Activated CD8-positive, alpha-beta memory T cell treated with anti-CD3 and anti-CD28 coated beads, Interleukin-2, amount 50 U/mL, for 4 hours (primary cell): ENCODE measurements around the gene CCDC120.
A peak's percentile ranks its signal among the peaks of the same experiment; 100 is the strongest.

ENCODE experiments used
- DNase-seq: peaks from one replicate; pipeline ENCODE4 v3.0.0-alpha.2; 2020

CCDC120 gene, protein sequence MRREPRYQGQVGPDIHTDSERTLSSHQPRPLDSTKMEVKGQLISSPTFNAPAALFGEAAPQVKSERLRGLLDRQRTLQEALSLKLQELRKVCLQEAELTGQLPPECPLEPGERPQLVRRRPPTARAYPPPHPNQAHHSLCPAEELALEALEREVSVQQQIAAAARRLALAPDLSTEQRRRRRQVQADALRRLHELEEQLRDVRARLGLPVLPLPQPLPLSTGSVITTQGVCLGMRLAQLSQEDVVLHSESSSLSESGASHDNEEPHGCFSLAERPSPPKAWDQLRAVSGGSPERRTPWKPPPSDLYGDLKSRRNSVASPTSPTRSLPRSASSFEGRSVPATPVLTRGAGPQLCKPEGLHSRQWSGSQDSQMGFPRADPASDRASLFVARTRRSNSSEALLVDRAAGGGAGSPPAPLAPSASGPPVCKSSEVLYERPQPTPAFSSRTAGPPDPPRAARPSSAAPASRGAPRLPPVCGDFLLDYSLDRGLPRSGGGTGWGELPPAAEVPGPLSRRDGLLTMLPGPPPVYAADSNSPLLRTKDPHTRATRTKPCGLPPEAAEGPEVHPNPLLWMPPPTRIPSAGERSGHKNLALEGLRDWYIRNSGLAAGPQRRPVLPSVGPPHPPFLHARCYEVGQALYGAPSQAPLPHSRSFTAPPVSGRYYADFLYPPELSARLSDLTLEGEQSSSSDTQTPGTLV

DNA sequence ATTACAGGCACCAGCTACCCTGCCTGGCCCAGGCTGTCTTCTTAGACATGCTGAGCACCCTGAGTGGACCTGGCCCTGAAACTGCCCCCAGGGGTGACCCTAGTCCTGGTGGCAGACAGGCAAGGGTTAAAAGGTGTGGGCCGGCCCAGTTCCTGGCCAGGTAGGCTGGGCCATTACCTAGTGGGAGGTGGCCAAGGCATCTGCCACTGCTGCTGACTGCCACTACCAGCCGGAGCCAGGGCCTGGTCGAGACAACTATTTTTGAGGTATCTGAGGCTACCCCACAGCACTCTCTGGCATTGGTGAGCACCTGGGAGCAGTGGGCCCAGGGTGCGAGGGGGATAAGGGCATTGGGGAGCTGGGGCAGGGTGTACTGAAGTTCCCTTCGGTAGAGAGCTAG lies at the start of gene CCDC120:
Gene CCDC120 (plus strand): TSS at position 206 of the 400 bp plus-strand sequence. CDS start 3,043 bp downstream, outside the sequence.
- DNase-seq = no peak

DNA sequence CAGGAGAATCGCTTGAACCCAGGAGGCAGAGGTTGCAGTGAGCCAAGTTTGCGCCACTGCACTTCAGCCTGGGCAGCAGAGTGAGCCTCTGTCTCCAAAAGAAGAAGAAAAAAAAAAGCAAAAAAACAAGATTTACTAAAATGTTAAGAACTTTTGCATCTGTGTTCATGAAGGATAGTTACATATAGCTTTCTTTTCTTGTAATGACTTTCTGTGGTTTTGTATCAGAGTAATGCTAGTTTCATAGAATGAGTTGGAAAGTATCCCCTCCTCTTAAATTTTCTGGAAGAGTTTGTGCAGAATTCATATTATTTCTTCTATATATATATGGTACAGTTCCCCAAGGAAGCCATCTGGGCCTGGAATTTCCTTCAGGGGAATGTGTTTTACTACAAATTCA lies 39.7 kb upstream of the CCDC120 start:
- DNase-seq = no peak

DNA sequence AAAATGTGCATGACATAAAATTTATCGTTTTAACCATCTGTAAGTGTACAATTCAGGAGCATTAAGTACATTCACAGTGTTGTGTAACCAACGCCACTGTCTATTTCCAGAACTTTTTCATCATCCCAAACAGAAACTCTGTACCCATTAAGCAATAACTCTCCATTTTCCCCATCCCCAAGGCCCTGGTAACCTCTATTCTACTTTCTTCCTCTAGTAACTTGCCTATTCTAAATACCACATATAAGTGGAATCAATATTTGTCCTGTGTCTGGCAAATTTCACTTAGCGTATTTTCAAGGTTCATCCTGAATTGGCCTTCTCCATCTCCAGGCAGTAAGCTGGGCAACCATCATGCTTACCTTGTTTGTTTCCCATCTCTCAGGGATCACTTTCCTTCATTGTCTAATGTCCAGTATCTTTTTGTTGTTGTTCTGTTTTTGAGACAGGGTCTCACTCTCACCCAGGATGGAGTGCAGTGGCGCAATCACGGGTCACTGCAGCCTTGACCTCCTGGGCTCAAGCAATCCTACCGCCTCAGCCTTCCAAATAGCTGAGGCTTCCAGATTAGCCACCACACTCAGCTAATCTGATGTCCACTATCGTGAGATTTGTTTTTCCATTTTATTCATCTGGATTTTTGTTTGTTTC lies 39.1 kb upstream of the CCDC120 start:
- DNase-seq = no peak

DNA sequence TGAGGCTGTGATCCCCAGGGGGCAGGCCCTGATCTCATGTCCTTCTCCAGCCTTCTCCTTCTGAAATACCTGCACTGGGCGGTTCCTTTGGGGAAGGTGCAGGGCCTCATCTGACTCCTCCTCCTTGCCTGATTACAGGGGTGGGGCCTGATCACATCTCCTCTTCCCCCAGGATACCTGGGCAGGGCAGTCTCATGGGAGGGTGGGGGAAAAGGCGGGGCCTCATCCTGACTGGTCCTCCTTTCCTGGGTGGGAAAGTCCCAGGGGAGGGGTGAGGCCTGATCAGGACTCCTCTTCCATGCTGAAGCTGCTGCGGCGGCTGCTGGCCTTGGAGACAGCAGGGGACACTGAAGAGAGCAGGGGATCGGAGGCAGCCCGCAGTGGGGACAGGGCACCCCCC lies 28.9 kb upstream of the CCDC120 start:
- DNase-seq = no peak

DNA sequence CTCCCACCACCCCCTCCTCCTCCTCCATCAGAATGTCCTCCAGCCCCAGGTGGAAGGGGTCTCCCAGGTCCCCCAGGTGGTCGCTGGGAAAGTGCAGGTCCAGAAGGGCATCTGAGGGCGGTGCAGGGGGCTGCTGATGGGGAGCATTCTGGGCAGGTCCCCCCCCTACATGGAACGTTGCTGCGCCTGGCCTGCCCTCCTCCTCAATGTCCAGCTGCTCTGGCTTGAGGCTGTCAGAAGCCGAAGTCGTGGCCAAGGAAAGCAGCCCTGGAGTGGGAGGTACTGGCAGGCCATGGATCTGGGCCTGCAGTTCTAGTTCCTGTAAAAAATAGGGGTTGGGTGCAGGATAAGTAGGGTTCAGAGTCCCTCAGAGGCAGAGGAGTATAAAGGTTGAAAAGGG lies 28.5 kb upstream of the CCDC120 start:
- DNase-seq = no peak

DNA sequence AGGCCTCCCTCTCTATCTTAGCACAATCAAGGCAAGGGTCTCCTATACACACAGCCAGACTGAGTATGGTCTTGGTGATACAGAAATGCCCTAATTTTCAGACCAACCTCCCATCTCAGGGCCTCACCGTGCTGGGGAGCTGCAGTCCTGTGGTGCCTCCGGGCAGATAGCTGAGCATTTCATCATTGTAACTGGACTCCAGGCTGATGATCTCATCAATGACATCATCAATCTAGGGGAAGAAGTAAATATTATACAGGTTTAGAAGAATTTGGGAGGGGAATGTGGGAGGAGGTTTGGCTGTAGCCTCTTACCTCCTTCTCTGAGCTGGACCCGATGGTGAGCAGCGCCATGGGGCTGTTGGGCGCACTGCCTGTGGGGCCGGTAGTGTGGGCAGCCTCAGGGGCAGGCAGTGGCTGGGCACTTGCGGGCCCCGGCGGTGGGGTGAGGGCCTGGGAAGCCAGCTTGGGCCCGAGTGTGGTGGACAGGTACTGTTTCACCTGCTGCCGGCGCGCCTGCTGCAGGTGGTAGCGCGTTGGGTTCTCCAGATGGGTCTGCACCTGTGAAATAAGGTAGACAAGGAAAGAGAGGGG lies 20.8 kb upstream of the CCDC120 start:
- no peak for DNase-seq

DNA sequence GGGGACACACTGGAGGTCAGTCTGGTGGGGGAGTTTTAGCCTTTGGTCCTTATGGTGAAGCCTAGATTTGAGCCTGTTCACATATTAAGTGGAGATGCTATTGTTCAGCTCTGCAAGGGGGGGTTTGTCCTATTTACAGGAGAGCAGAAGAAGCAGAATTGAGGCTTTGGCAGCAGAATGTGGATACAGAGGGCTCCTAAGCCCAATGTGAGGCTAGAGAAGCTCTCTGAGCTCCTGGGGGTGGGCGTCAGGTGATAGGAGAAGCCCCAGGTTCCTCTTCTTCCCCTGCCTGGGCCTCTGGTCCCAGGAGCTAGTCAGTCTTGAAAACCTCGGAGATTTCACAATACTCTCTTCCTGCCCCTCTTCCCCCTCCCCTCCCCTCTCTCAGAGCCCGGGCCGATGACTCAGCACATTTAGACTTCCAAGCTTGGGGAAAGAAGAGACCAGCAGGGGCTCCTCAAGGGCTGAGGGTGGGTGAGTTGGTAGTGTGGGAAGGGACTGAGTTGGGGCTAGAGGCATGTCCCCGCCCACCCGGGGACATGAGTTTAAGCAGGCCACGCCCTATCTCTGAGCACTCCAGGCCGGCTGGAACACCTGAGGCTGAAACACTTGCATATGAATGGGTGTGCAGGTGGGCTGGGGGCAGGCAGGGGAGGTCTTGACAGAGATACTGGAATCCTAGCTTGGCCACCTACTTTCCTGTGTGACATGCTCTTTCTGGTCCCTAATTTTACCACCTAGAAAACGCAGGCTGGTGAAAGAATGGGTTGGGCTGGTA lies 19.0 kb upstream of the CCDC120 start:
- peak; percentile 36 for DNase-seq

DNA sequence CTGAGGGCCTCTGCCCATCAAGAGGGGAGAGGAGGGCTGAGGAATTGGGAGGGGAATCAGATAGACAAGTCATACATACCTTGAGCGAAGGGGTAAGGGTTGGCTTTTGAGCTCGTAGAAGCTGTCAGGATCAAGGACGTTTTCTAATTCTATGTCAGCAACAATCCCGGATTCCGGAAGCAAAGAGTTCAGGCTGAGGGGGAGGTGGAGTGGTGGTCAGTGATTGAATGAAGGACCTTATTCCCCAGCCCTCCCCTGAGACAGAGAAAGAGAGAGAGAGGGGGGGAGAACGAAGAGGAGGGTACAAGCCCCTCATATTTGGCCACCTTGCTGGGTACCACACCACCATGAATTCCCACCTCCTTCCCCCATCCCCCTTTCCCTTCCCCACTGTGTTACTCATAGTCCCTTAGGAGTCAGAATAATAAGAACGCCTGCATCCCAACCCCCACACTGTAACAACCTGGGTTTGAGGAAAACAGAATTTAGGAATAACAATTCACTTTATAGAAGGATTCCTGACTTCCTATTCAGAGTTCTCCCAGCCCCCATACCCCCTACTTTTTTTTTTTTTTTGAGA lies 18.3 kb upstream of the CCDC120 start:
- DNase-seq = no peak

DNA sequence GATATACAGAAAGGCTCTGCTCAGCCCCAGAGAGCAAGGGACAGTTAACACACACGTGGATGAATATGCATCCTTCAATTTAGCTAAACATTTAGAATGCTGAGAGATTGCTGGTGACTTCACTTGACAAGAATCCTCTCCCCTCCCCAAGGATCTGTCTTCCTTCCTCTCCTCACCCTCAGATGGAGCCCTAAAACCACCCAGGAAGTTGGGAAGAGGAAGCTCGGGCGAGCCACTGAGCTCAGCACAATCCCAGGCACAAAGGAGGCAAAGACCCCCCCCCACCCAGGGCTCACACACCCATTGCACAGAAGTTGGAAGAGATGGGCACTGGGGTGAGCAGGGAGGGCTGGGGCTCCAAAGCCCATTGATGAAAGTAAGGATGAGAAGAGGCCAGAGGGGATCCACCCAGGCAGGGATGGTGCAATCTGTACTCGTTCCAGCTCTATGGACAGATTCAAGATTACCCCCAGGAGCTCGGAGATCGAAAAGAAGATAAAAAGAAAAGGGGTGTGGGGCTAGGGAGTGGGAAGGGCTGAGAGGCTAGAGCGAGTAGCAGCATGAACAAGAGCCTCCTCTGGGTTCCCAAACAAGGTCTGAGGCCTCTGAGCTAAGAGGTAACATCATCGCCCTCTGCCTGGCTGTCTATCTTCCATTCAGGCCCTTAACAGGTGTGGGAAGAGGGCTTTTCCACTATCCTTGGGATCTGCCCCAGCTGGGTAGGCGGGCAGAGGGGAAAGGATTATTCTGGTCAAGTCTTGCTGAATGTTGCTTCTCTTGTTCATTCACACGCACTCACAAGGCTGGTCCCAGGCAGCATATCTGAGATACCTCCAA lies 16.8 kb upstream of the CCDC120 start:
- no peak for DNase-seq

DNA sequence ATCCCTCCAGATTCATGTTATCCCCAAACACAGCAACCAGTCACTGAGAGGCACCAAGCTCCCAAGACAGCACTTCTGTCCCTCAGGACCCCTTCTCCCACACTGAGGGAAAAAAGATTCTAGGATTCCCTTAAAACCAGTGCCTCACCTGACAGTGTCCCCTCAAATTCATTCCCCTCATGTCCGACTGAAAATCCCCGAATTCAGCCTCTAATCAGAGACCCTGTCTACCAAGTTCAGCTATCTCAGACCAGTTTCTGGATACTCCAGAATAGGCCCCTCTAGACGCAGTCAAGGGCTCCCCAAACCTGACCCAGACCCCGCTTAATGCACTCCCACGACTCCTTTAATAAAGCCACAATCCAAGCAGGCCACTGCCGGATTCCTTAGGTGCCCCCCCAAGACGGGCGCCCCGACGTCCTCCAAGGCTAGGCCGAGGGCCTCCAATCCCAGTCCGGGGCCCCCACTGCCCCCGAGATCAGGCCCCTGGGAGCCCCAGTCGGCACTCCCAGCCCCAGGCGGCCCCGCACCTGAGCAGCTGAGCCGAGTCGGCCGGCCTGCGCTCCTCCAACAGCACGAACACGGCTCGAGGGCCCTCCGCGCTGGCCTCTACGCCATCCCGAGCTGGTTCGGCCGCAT lies 16.1 kb upstream of the CCDC120 start:
- DNase-seq = peak; percentile 29

DNA sequence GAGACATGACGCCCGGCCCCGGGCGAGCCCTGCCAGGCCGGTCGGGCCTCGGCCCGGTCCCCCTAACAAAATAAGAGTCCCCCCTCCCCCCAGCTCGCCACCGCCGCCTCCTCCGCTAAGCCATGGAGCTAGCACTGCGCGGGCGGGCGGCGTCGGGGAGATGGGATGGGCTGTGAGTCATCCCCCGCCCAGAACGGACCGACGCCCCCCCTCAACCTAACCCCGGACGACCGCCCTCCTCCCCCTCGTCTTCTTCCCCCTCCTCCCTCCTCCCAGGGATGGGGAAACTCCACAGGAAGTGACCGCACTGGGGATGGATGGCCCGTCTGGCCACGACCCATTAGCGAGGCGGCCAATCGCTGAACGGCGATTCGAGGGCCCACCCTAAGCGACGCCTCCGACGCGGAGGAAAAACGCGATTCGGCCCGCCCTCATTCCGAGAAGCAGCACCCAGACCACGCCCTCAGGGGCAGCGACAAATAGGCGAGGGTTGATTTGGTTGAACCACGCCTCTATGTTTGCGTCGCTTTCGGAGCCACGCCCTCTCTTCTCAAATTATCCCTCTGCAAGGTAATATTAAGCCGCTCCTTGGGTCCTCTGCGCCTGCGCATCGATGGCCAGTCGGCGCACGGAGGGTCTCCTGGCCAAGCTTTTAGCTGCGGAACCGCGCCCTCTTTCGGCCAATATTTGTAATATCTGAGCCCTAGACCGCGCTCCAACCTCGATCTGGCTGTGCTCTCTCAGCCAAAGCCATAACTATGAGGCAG lies 15.4 kb upstream of the CCDC120 start, which contains the start of gene TFE3:
Gene TFE3 (minus strand): TSS at position 138 of the 767 bp plus-strand sequence. CDS start 131 bp downstream, at position 7.
- DNase-seq = peak; percentile 93

DNA sequence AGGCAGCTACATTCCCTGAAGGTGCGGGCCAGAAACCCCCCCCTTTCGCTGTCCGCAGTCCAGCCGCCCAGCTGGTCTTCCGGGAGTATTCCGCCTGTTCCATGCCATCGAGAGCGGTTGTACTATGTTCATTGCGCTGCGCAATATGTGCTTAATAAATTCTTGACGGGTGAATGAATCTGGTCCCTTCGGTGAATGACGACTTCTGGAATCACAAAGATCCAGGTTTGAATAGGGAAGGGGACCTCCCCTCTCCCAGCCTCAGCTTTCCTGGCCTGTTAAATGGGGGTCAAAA lies 14.9 kb upstream of the CCDC120 start:
- no peak for DNase-seq

DNA sequence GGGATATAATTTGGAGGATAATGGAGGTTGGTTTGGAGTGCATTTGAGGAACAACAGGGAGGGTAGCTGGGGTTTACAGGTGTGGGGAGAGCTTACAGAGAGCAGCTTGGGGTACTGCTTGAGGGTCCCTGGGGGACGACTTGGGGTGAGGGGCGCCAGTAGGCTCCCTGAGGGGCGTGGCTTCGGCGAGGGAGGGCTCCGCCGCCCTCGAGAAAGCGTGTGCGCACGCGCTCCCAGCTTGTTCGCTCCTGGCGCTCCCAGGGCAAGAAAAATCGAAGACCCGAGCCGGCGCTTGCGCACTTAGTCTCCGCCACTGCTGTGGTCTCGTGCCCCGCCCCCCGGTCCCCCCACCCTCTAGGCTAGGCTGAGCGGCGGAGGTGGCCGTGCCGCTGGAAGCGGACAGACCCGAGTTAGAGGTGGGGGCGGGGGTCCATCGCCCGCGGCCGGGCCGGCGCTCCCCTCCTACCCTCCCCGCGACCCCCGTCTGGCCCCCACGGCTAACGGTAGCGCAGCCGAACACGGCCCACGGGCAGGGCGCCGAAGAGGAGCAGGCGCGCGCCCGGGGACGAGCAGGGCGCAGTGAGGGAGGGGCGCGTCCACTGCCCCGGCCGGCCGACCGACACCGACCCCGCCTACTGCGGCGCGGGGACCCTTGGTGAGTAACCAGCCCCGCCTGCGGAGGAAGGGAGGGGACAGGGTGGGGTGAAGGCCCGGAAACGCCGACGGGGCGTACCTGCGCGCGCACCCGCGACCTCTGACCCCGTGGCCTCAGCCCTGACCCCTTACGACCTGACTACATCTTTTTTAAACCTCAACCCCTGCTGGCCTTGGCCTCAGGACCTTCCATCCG lies 5.4 kb upstream of the CCDC120 start:
- DNase-seq = peak; percentile 64

DNA sequence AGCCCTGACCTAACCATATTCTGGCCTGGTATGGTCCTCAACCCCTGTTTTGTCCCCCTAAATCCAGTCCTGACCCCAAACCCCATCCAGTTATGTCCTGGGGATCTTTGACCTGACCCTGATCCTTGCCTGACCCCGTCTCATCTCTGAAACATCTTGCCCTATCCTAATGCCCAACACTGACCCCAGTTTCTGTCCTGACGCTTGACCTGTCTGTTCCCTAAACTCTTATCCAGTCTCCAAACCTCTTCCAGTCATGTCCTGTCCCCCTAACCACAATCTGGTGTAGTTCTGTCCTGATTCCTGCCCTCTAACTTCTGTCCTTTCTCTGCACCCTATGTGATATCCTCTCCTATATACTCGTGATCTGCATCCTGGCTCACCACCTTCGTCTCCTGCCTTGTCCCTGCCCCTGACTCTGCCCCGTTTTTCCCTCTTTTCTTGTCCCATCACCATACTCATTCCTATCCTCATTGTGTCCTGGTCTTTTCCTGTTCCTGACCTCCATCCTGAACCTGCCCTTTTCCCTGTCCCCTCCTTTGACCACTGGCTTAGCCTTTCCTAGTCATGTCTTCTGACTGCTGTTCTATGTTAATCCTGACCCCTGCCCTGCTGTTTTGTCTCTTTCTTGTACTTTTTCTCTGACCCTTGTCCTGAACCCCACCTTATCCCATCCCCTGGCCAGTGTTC lies 4.6 kb upstream of the CCDC120 start:
- DNase-seq = no peak

DNA sequence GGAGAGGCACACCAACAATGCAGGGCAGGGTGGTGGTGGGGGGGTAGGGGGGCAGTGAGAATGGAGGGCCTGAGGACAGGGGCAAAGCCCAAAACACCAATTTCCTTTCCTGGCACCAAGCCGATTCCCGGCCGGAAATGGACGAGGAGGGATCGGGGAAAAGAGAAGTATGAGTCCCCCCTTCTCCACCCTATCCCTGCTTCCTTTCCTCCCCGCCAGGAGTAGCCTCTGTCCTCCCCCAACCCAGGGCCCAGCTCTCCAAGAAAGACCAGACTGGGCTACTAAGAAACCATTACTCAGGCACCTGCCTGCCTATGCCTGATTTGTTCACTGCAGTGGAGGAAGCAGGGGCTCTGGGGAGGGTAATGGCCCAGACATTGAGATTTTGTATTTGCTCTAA lies 402 bp downstream of the CCDC120 start:
- no peak for DNase-seq

DNA sequence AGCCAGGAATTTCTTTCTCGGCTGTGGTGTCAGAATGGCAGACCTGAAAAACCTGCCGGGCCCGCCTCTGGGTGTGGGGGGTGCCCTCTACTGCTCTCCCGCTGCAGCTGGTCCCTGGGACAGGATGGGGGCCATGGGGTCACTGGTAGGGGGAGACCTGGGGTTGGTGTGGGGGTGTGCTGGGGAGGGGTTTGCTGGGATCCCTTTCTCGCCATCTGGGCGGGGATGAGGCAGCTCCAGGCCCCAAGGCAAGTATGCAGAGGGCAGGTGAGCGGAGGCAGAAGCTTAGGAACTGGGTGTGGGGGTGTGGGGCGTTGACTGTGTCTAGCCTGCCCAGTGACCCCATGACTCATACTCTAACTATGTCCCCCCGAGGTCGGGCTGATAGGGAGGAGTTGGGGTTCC lies 884 bp downstream of the CCDC120 start:
- DNase-seq = no peak

DNA sequence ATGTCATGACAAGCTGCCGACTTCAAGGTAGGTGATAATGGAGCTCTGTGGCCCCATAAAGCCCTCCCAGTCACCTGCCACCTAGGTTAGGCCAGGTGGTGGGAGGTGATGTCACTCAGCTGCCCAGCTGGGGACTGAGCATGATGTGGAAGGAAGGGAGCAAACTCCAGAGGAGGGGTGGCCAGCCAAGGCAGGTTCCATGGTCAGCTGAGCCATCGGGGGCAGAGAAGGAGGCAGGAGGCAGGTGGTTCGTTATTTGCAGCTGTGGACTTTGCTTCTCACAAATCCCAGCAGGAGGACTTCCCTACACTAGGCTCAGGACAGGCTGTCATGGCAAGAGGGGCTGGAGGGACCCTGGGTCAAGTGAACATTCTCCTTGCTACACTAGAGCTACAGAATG lies 2.1 kb downstream of the CCDC120 start:
- no peak for DNase-seq

DNA sequence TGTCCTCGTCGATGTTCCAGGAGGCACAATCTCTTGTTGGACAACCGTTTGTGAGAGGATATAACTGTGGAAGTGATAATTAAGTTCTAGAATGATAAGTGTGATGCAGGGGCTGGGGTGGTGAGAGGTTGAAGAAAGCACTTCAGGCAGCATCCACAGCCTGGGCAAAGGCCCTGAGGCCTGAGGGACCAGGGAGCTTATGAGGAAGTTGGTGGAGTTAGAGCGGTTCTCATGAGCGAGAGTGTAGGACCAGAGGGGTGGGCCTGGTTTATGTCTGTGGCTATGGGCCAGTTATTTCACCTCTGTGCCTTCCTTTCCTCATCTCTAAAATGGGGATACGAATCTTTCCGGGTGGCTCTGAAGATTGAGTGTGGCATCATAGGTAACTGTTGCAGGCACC lies 2.7 kb downstream of the CCDC120 start:
- no peak for DNase-seq

DNA sequence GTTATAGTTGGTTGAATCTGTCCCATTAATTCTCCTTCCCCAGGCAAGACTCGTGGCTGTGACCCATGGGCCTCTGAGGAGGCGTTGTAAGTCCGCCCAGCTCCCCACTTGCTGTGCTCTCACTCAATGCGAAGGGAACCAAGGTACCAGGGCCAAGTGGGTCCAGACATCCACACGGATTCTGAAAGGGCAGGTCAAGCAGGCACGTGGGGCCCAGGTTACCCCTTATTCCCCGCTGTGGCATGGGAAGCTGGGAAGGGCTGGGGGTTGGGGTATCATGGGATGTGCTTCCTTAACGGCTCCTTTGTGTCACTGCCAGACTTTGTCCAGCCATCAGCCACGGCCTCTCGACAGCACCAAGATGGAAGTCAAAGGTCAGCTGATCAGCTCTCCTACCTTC lies 3.1 kb downstream of the CCDC120 start:
- no peak for DNase-seq
